NT2/D1 (cell line): Measurements from ENCODE around the gene GPR18.

Source experiments
- YY1 ChIP-seq: IDR thresholded peaks from 2 replicates; pipeline ENCODE4 v1.6.1; 2011; ENCODE audit not compliant: insufficient read length, insufficient read depth
- ZNF274 ChIP-seq: IDR thresholded peaks from 2 replicates; pipeline ENCODE4 v1.6.1; 2011; ENCODE audit warnings: mild to moderate bottlenecking, low read depth, low read length

GRCh38 chr13:99256283-99256682 is 1.9 kb downstream of the GPR18 start:
- TF ChIP-seq ZNF274 (no peak), YY1 (no peak)
